Measurements from ENCODE around the gene NPPB.
"Not testable (repeated sequence)": the region's sequence is repeated elsewhere in the genome, so short reads cannot be mapped to it uniquely, and the experiment has no call there.

- TF ChIP-seq, protein P1, sequence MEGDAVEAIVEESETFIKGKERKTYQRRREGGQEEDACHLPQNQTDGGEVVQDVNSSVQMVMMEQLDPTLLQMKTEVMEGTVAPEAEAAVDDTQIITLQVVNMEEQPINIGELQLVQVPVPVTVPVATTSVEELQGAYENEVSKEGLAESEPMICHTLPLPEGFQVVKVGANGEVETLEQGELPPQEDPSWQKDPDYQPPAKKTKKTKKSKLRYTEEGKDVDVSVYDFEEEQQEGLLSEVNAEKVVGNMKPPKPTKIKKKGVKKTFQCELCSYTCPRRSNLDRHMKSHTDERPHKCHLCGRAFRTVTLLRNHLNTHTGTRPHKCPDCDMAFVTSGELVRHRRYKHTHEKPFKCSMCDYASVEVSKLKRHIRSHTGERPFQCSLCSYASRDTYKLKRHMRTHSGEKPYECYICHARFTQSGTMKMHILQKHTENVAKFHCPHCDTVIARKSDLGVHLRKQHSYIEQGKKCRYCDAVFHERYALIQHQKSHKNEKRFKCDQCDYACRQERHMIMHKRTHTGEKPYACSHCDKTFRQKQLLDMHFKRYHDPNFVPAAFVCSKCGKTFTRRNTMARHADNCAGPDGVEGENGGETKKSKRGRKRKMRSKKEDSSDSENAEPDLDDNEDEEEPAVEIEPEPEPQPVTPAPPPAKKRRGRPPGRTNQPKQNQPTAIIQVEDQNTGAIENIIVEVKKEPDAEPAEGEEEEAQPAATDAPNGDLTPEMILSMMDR (IDR thresholded peaks at IDR 0.05) = not testable (repeated sequence)
- not testable (repeated sequence) for TF ChIP-seq POLR2A (IDR thresholded peaks at IDR 0.05)
These were observed 42.7 kb upstream of the NPPB start for GRCh38 chr1:11901446-11901845.

Data from breast epithelium (tissue), 3 donors.